Measurements from ENCODE around the gene GAGE12J. TPM values are rescaled to one million over a fixed set of nuclear protein-coding genes. Genes with fewer than 3 reads are reported as not detected.

GAGE12J gene
- total RNA-seq, 1 experiment from 2014 or later, result not detected

DNA sequence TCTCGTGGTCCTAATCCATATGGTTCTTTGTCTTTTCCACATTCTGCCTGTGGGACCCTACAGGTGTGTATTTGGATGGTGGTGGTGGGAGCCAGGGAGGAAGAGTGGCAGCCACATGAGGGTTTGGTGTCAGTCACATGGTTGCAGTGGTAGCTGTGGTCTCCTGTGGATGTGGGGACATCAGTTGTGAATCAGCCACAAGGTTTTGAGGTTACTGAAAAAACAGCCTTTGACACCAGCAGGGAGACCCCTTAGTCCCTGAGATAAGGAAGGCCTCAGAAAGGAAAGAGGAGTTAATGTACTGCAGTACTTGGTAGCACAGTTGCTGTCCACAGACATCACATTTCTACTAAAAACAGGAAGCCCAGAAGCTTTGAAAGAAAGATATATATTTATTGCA is 34.2 kb upstream of the GAGE12J start:
- Histone ChIP-seq H2AFZ (ENCODE audit: low read length) (no peak overlapping the region), H3T11ph (ENCODE audit: low read length) (no peak overlapping the region)
- H3K9me3 Mint-ChIP-seq, result peaks cover 60 to 72% of the 10 kb centered on the region in 2 experiments

More for the DNA sequence above, 34.2 kb upstream of the GAGE12J start:
- Histone ChIP-seq H3K79me1 (ENCODE audit: insufficient read depth, low read depth, low read length, poor library complexity, severe bottlenecking) (no peaks in the 10 kb centered on the region), H2BK5ac (ENCODE audit: insufficient read length, low read length) (no peak overlapping the region), H2BK120ac (ENCODE audit: low read depth, low read length, poor library complexity, severe bottlenecking) (no peak overlapping the region), H3K4me2 (ENCODE audit: insufficient read depth, insufficient read length, low read length) (no peak overlapping the region), H3K14ac (ENCODE audit: insufficient read depth, low read length) (no peak overlapping the region), H3K9ac (ENCODE audit: extremely low read depth, insufficient read length, low read length) (no peak overlapping the region), H3K56ac (ENCODE audit: insufficient read length, low read depth, low read length) (no peak overlapping the region), H3K23me2 (ENCODE audit: insufficient read length, low read depth, low read length, poor library complexity, severe bottlenecking) (no peaks in the 10 kb centered on the region), H2AK5ac (ENCODE audit: insufficient read length, low read length) (no peak overlapping the region), H3K4ac (ENCODE audit: low read depth, low read length) (no peak overlapping the region), H4K8ac (replicated peaks; ENCODE audit: insufficient read length, low read depth, low read length) (no peak overlapping the region), H3K27me3 (ENCODE audit: insufficient read depth, low read length) (no peaks in the 10 kb centered on the region), H4K91ac (ENCODE audit: insufficient read length, low read depth, low read length) (no peak overlapping the region), H3K79me2 (ENCODE audit: insufficient read depth, low read length) (no peaks in the 10 kb centered on the region), H3K18ac (ENCODE audit: insufficient read length, low read depth, low read length) (no peak overlapping the region), H3K27ac (ENCODE audit: insufficient read length, low read depth, low read length) (no peak overlapping the region), H3K23ac (ENCODE audit: insufficient read length, low read depth, low read length) (no peak overlapping the region), H4K20me1 (ENCODE audit: control insufficient read depth, insufficient read depth, insufficient read length) (no peaks in the 10 kb centered on the region), H3K4me1 (ENCODE audit: insufficient read depth, low read length) (no peaks in the 10 kb centered on the region), H2BK12ac (ENCODE audit: insufficient read length, low read depth, low read length) (no peak overlapping the region), H2BK15ac (ENCODE audit: low read depth, low read length) (no peak overlapping the region), H4K5ac (ENCODE audit: insufficient read length, low read depth, low read length) (no peak overlapping the region), H2BK20ac (ENCODE audit: low read depth, low read length, poor library complexity, severe bottlenecking) (no peak overlapping the region), H3K9me3 (ENCODE audit: control insufficient read depth, low read depth, low read length) (peaks cover 24% of the 10 kb centered on the region)
- Mint-ChIP-seq H3K4me1 (peaks cover 6 to 9% of the 10 kb centered on the region in 2 experiments), H3K27ac (no peak overlapping the region), H3K4me3 (no peak overlapping the region; a peak in 1 of 5 replicates), H3K36me3 (ENCODE audit: insufficient read depth in 1 of 3, low read depth in 3 of 3) (peaks cover 0 to 6% (median 1%) of the 10 kb centered on the region in 3 experiments; a peak in 6 of 7 replicates), H3K27me3 (ENCODE audit: low read depth) (peaks cover 2% of the 10 kb centered on the region)
- WGBS (ENCODE audit: extremely low coverage, insufficient read length, low lambda C conversion rate), result no CpG with 5 or more reads among the region's 1 CpG
- DNase-seq, result no peak
- TF ChIP-seq, protein P1, sequence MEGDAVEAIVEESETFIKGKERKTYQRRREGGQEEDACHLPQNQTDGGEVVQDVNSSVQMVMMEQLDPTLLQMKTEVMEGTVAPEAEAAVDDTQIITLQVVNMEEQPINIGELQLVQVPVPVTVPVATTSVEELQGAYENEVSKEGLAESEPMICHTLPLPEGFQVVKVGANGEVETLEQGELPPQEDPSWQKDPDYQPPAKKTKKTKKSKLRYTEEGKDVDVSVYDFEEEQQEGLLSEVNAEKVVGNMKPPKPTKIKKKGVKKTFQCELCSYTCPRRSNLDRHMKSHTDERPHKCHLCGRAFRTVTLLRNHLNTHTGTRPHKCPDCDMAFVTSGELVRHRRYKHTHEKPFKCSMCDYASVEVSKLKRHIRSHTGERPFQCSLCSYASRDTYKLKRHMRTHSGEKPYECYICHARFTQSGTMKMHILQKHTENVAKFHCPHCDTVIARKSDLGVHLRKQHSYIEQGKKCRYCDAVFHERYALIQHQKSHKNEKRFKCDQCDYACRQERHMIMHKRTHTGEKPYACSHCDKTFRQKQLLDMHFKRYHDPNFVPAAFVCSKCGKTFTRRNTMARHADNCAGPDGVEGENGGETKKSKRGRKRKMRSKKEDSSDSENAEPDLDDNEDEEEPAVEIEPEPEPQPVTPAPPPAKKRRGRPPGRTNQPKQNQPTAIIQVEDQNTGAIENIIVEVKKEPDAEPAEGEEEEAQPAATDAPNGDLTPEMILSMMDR (conservative IDR thresholded peaks at IDR 0.05), result no peak
